MM.1S (cell line): ENCODE results near the gene SMAD4.

Experiments
- CTCF ChIP-seq: fragments of 300-600 bp; sonication (generic); IDR thresholded peaks from 2 replicates; pipeline ENCODE4 v1.5.1; 2016; ENCODE audit warnings: antibody characterized with exemption, low read length, mixed read lengths
- EZH2 ChIP-seq: fragments of 300-600 bp; sonication (generic); optimal IDR thresholded peaks from 2 replicates; pipeline ENCODE3; 2017; ENCODE audit warnings: low read depth, mild to moderate bottlenecking, antibody characterized with exemption, low read length, mixed read lengths

- TF ChIP-seq CTCF (no peak), EZH2 (no peak)
Observed at GRCh38 chr18:51098082-51098481, 68.1 kb downstream of the SMAD4 start.
